Measurements from ENCODE around the gene ACTL7B. TPM values are rescaled to one million over a fixed set of nuclear protein-coding genes. Genes with fewer than 3 reads are reported as not detected.
"Not testable (repeated sequence)": the region's sequence is repeated elsewhere in the genome, so short reads cannot be mapped to it uniquely, and the experiment has no call there.

Gene ACTL7B
- polyA plus RNA-seq, 1 of the 3 experiments (the other 2 are of a cell fraction), result 0.07 TPM

- H3K9ac ChIP-seq, result no peak overlapping the region
- no peaks in the 10 kb centered on the region for H3K4me1 ChIP-seq (ENCODE audit: control insufficient read depth in 1 of 2, insufficient read depth in 2 of 2, low read depth in 1 of 2, low read length in 1 of 2)
- 98% methylated on average over 5 of the region's 5 CpGs for WGBS (ENCODE audit: low lambda C conversion rate)
- peaks cover 66 to 84% of the 10 kb centered on the region in 2 experiments for H3K36me3 ChIP-seq (replicated peaks in 1 of 2; ENCODE audit: control insufficient read depth in 1 of 2, insufficient read depth in 2 of 2, low read length in 1 of 2)
- no peaks in the 10 kb centered on the region for H3K9me2 ChIP-seq
- POLR2A ChIA-PET, result no interaction called here
- no peak for DNase-seq
- H3K79me2 ChIP-seq (ENCODE audit: insufficient read depth), result no peaks in the 10 kb centered on the region
- no peaks in the 10 kb centered on the region for H3F3A ChIP-seq (replicated peaks; ENCODE audit: insufficient read depth)
- CTCF ChIA-PET, result interaction anchor here (0.7 to 0.8 kb wide), 2 partner anchors 11 to 67 kb away, joined by 3 read pairs; no protein-coding TSS in a partner anchor
- no peak overlapping the region for H2AFZ ChIP-seq (ENCODE audit: low read depth)
- H3K4me3 ChIP-seq (ENCODE audit: low read depth in 2 of 2, low read length in 1 of 2), result no peak overlapping the region
- H3K4me2 ChIP-seq, result no peak overlapping the region
- no peak overlapping the region for H3K27ac ChIP-seq (ENCODE audit: low read depth in 2 of 2, low read length in 1 of 2)
- no peaks in the 10 kb centered on the region for H3K27me3 ChIP-seq (ENCODE audit: insufficient read depth)
- H3K9me3 ChIP-seq, result no peaks in the 10 kb centered on the region
- no peaks in the 10 kb centered on the region for H4K20me1 ChIP-seq (ENCODE audit: insufficient read depth)
- no peak for TF ChIP-seq SMC3 (IDR thresholded peaks at IDR 0.05; ENCODE audit: low read depth, low read length)
- no peak for TF ChIP-seq JUND (IDR thresholded peaks at IDR 0.05)
- TF ChIP-seq SIN3A (IDR thresholded peaks at IDR 0.05; ENCODE audit: borderline replicate concordance, low read depth, low read length), result no peak
- no peak for TF ChIP-seq POLR2AphosphoS5 (IDR thresholded peaks at IDR 0.05; ENCODE audit: low read depth, low read length)
- TF ChIP-seq, protein P1, sequence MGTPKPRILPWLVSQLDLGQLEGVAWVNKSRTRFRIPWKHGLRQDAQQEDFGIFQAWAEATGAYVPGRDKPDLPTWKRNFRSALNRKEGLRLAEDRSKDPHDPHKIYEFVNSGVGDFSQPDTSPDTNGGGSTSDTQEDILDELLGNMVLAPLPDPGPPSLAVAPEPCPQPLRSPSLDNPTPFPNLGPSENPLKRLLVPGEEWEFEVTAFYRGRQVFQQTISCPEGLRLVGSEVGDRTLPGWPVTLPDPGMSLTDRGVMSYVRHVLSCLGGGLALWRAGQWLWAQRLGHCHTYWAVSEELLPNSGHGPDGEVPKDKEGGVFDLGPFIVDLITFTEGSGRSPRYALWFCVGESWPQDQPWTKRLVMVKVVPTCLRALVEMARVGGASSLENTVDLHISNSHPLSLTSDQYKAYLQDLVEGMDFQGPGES (IDR thresholded peaks at IDR 0.05; ENCODE audit: low read depth, low read length), result no peak
- TF ChIP-seq RXRA (IDR thresholded peaks at IDR 0.05; ENCODE audit: borderline replicate concordance, low read depth), result no peak
- no peak for TF ChIP-seq TCF12 (IDR thresholded peaks at IDR 0.05)
These were observed 44.4 kb upstream of the ACTL7B start for GRCh38 chr9:108900176-108900575.

DNA sequence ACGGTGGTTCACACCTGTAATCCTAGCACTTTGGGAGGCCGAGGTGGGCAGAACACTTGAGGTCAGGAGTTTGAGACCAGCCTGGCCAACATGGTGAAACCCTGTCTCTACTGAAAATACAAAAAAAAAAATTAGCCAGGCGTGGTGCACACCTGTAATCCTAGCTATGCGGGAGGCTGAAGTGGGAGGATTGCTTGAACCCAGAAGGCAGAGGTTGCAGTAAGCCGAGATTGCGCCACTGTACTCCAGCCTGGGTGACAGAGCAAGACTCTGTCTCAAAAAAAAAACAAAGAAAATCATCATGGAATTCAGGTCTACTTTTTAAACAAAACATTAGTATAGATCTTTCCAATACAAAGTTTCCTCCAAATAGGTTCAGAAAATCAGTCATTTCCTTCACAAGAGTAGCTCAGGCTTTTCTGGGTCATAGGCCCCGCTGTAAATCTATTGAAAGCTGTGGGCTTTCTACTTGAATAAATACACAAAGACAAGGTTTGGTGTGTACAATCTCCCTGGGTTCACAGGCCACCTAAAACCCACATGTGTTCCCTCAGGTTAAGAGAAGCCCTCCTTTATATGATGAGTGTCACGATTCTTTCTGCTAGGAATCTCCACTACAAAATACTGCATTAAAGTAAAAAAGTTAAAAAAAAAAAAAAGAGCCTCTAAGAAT lies 43.4 kb upstream of the ACTL7B start:
- H3K4me1 ChIP-seq (ENCODE audit: control insufficient read depth in 1 of 2, insufficient read depth in 2 of 2, low read depth in 1 of 2, low read length in 1 of 2); H3F3A ChIP-seq (replicated peaks; ENCODE audit: insufficient read depth); H2AFZ ChIP-seq (ENCODE audit: low read depth); H4K20me1 ChIP-seq (ENCODE audit: insufficient read depth); H3K4me3 ChIP-seq (ENCODE audit: low read depth in 2 of 2, low read length in 1 of 2); H3K27me3 ChIP-seq (ENCODE audit: insufficient read depth); H3K4me2 ChIP-seq; H3K79me2 ChIP-seq (ENCODE audit: insufficient read depth); H3K9ac ChIP-seq; H3K9me2 ChIP-seq; DNase-seq; H3K27ac ChIP-seq (ENCODE audit: low read depth in 2 of 2, low read length in 1 of 2); H3K9me3 ChIP-seq: not testable (repeated sequence)
- H3K36me3 ChIP-seq (replicated peaks in 1 of 2; ENCODE audit: control insufficient read depth in 1 of 2, insufficient read depth in 2 of 2, low read length in 1 of 2), result peaks cover 68 to 82% of the 10 kb centered on the region in 2 experiments
- CTCF ChIA-PET, result interaction anchor here (0.7 kb wide), 1 partner anchor 10 kb away, joined by 3 read pairs; no protein-coding TSS in a partner anchor
- WGBS (ENCODE audit: low lambda C conversion rate), result 92% methylated on average over 8 of the region's 8 CpGs
- POLR2A ChIA-PET, result interaction anchor here (0.9 kb wide), 1 partner anchor 16 kb away, joined by 3 read pairs; no protein-coding TSS in a partner anchor

DNA sequence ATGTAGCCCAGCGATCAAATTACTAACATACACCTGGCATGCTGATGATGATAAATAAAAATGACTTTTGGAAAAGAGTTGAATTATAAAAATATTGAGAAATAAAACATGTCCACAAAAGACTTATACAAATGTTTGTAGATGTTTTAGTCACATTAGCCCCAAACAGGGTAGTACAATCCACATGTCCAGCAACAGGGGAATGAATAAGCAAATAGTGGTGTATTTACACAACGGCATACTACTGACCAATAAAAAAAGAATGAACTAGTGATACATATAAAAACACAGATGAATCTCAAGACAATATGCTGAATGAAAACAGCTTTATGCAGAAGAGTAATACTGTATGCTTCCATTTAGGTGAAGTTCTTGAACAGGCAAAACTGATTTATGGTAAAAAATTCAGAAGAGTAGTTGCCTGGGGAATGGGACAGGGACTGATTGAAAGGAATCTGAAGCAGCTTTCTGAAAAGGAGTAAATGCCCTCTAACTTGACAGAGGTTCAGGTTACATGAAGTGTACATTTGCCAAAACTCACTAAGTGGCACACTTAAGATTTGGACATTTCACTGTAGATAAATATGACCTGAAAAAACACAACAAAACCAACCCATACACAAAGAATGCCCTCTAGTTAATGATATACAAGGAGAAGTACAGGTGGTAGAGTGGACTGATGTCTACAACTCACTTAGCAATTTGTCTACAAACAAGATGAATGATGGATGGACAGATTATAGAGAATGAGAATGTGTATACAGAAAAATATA lies 41.7 kb upstream of the ACTL7B start:
- H2AFZ ChIP-seq (ENCODE audit: low read depth), result no peak overlapping the region
- H3K9ac ChIP-seq, result no peak overlapping the region
- no peak for DNase-seq
- H3K36me3 ChIP-seq (replicated peaks in 1 of 2; ENCODE audit: control insufficient read depth in 1 of 2, insufficient read depth in 2 of 2, low read length in 1 of 2), result peaks cover 57 to 89% of the 10 kb centered on the region in 2 experiments
- H3K27me3 ChIP-seq (ENCODE audit: insufficient read depth), result no peaks in the 10 kb centered on the region
- H4K20me1 ChIP-seq (ENCODE audit: insufficient read depth), result no peaks in the 10 kb centered on the region
- WGBS (ENCODE audit: low lambda C conversion rate), result 98% methylated on average over 2 of the region's 2 CpGs
- no peaks in the 10 kb centered on the region for H3K9me3 ChIP-seq
- no peaks in the 10 kb centered on the region for H3F3A ChIP-seq (replicated peaks; ENCODE audit: insufficient read depth)
- ChIA-PET CTCF (no interaction called here), POLR2A (no interaction called here)
- H3K4me3 ChIP-seq (ENCODE audit: low read depth in 2 of 2, low read length in 1 of 2), result no peak overlapping the region
- H3K9me2 ChIP-seq, result no peaks in the 10 kb centered on the region
- H3K4me2 ChIP-seq, result no peak overlapping the region
- no peaks in the 10 kb centered on the region for H3K79me2 ChIP-seq (ENCODE audit: insufficient read depth)
- H3K27ac ChIP-seq (ENCODE audit: low read depth in 2 of 2, low read length in 1 of 2), result no peak overlapping the region
- no peaks in the 10 kb centered on the region for H3K4me1 ChIP-seq (ENCODE audit: control insufficient read depth in 1 of 2, insufficient read depth in 2 of 2, low read depth in 1 of 2, low read length in 1 of 2)
- TF ChIP-seq MEF2A (IDR thresholded peaks at IDR 0.05; ENCODE audit: borderline replicate concordance, low read depth), result no peak
- TF ChIP-seq MAX (IDR thresholded peaks at IDR 0.05; ENCODE audit: low read depth), result no peak
- TF ChIP-seq TEAD4 (IDR thresholded peaks at IDR 0.05; ENCODE audit: borderline replicate concordance, insufficient read depth), result no peak
- TF ChIP-seq USF2 (IDR thresholded peaks at IDR 0.05; ENCODE audit: borderline replicate concordance, low read depth, low read length), result no peak
- no peak for TF ChIP-seq PBX3 (IDR thresholded peaks at IDR 0.05)
- no peak for TF ChIP-seq USF1 (IDR thresholded peaks at IDR 0.05; ENCODE audit: borderline replicate concordance, low read depth)
- TF ChIP-seq JUND (IDR thresholded peaks at IDR 0.05), result no peak
- no peak for TF ChIP-seq GATA2 (CRISPR knock-in tag; IDR thresholded peaks at IDR 0.05)
